A673 (cell line): ENCODE data around the gene STING1. TPM values are rescaled to one million over a fixed set of nuclear protein-coding genes. Genes with fewer than 3 reads are reported as not detected.

Experiments
- BruUV-seq: library from RNA; stranded (reverse); fragments of 400-500 nt; replicated peaks from 2 replicates; lab custom pipeline; 2021; lab: Mats Ljungman, UMichigan
- CTCF ChIA-PET: fragments of 300-600 bp; sonication (Branson Sonifier 250); formaldehyde crosslinking; loops from one replicate; lab custom pipeline; 2022; ENCODE audit warnings: antibody characterized with exemption; lab: Charles Lee
- POLR2A ChIA-PET: fragments of 300-600 bp; sonication (Branson Sonifier 250); formaldehyde crosslinking; loops from one replicate; lab custom pipeline; 2022; ENCODE audit warnings: antibody characterized with exemption; ENCODE audit not compliant: low non-redundant PET; lab: Charles Lee
- DNase-seq: peaks from one replicate; pipeline ENCODE4 v3.0.0-alpha.2; 2015; ENCODE audit warnings: low spot score
- H3K27ac ChIP-seq: fragments of 200-600 bp; sonication (generic); 2 replicates; pipeline ENCODE4 v1.5.1; 2016; ENCODE audit warnings: mixed run types, low read depth, mild to moderate bottlenecking, mixed read lengths, antibody characterized with exemption, low read length; ENCODE audit not compliant: poor library complexity, severe bottlenecking
- H3K27me3 ChIP-seq: fragments of 200-600 bp; sonication (generic); replicated peaks from 2 replicates; pipeline ENCODE4 v1.6.1; 2017; ENCODE audit warnings: mixed run types, low read depth, mild to moderate bottlenecking, mixed read lengths, antibody characterized with exemption, low read length; ENCODE audit not compliant: insufficient read depth, poor library complexity
- H3K36me3 ChIP-seq: fragments of 200-600 bp; sonication (generic); 2 replicates; pipeline ENCODE4 v1.6.1; 2016; ENCODE audit warnings: mixed run types, mild to moderate bottlenecking, mixed read lengths, antibody characterized with exemption, low read length; ENCODE audit not compliant: insufficient read depth, poor library complexity, severe bottlenecking
- H3K4me1 ChIP-seq: fragments of 200-600 bp; sonication (generic); 2 replicates; pipeline ENCODE4 v1.6.1; 2017; ENCODE audit warnings: mixed run types, mild to moderate bottlenecking, mixed read lengths, antibody characterized with exemption, low read length; ENCODE audit not compliant: insufficient read depth, poor library complexity, severe bottlenecking
- H3K4me3 ChIP-seq: fragments of 200-600 bp; sonication (generic); 2 replicates; pipeline ENCODE4 v1.5.1; 2016; ENCODE audit warnings: low read depth, mixed run types, mild to moderate bottlenecking, mixed read lengths, low read length; ENCODE audit not compliant: poor library complexity, severe bottlenecking
- H3K9me3 ChIP-seq: fragments of 200-600 bp; sonication (generic); 2 replicates; pipeline ENCODE4 v1.6.1; 2016; ENCODE audit warnings: mixed run types, low read depth, mild to moderate bottlenecking, mixed read lengths, antibody characterized with exemption, low read length; ENCODE audit not compliant: poor library complexity, severe bottlenecking
- EZH2 ChIP-seq: fragments of 200-600 bp; sonication (generic); IDR thresholded peaks from 2 replicates; pipeline ENCODE4 v1.6.1; 2017; ENCODE audit warnings: borderline replicate concordance, low read depth, mild to moderate bottlenecking, mixed read lengths, antibody characterized with exemption, low read length; ENCODE audit not compliant: poor library complexity, severe bottlenecking
- intact Hi-C: fragments of 100-400 bp; cut with micrococcal nuclease; formaldehyde crosslinking; loops from one replicate; pipeline ENCODE4 v1.10.0; 2022; ENCODE audit not compliant: unreplicated experiment
- total RNA-seq: library from RNA; stranded (reverse); gene quantifications from 2 replicates; pipeline ENCODE4 v1.2.3, GENCODE V29; 2021
- TF ChIP-seq, protein P1 (sequence below): fragments of 300-800, 200-600 bp; sonication (generic); conservative IDR thresholded peaks from 2 replicates; pipeline ENCODE4 v1.5.1; 2017; ENCODE audit warnings: low read depth, mild to moderate bottlenecking, antibody characterized with exemption, low read length, moderate library complexity, mixed read lengths

The STING1 gene
- total RNA-seq, 1 experiment from 2014 or later, result 30.7 TPM

DNA sequence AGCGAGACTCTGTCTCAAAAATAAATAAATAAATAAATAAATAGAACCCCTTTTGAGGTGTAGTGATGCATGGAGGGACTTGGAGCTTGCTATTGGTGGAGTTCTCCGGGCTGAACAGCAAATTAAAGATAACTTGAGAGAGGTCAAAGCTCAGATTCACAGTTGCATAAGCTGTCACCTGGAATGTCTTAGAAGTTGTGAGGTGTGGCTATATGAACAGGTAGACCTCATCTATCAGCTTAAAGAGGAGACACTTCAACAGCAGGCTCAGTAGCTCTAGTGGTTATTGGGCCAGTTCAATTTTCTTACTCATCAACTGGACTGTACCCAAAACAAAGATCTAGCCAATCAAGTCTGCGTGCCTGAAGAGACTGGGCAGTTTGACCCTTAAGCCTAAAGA lies 11.7 kb upstream of the STING1 start:
- Histone ChIP-seq H3K4me3 (no peak overlapping the region), H3K27me3 (no peaks in the 10 kb centered on the region), H3K36me3 (no peaks in the 10 kb centered on the region), H3K9me3 (no peaks in the 10 kb centered on the region), H3K4me1 (no peaks in the 10 kb centered on the region), H3K27ac (no peak overlapping the region)
- CTCF ChIA-PET, result no interaction called here
- DNase-seq, result no peak
- POLR2A ChIA-PET, result no interaction called here
- BruUV-seq, result no TSS peak
- TF ChIP-seq, protein P1, sequence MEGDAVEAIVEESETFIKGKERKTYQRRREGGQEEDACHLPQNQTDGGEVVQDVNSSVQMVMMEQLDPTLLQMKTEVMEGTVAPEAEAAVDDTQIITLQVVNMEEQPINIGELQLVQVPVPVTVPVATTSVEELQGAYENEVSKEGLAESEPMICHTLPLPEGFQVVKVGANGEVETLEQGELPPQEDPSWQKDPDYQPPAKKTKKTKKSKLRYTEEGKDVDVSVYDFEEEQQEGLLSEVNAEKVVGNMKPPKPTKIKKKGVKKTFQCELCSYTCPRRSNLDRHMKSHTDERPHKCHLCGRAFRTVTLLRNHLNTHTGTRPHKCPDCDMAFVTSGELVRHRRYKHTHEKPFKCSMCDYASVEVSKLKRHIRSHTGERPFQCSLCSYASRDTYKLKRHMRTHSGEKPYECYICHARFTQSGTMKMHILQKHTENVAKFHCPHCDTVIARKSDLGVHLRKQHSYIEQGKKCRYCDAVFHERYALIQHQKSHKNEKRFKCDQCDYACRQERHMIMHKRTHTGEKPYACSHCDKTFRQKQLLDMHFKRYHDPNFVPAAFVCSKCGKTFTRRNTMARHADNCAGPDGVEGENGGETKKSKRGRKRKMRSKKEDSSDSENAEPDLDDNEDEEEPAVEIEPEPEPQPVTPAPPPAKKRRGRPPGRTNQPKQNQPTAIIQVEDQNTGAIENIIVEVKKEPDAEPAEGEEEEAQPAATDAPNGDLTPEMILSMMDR, result no peak
- no peak for TF ChIP-seq EZH2
- intact Hi-C loops, result no loop called here

DNA sequence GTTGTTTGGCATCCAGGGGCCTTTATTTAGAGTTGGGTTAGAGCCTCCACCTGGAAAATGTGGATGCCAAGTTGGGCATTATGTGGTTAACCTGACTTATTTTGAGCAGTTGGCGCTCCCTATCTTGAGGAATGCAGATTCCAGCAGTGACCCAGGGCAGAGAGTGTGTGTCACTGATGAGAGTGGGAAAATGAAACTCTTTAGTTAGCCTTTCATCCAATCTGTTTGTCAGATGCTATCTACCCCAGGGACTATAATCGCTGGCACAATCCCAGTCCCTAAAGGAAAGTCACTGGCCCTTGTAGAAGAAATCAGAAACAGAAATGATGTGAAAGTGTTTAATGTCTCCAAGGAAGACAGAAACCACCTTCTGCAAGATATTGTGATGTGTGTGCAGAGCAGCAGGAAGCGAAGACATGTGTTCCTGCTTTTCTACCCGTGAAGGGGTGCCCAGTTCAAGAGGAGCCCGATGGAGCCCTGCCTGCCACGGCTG lies 10.2 kb upstream of the STING1 start:
- no TSS peak for BruUV-seq
- no peak overlapping the region for H3K4me3 ChIP-seq
- no peaks in the 10 kb centered on the region for H3K27me3 ChIP-seq
- intact Hi-C loops, result no loop called here
- H3K4me1 ChIP-seq, result no peaks in the 10 kb centered on the region
- H3K9me3 ChIP-seq, result no peaks in the 10 kb centered on the region
- CTCF ChIA-PET, result no interaction called here
- DNase-seq, result no peak
- TF ChIP-seq, protein P1, result no peak
- H3K27ac ChIP-seq, result no peak overlapping the region
- POLR2A ChIA-PET, result no interaction called here
- no peaks in the 10 kb centered on the region for H3K36me3 ChIP-seq

DNA sequence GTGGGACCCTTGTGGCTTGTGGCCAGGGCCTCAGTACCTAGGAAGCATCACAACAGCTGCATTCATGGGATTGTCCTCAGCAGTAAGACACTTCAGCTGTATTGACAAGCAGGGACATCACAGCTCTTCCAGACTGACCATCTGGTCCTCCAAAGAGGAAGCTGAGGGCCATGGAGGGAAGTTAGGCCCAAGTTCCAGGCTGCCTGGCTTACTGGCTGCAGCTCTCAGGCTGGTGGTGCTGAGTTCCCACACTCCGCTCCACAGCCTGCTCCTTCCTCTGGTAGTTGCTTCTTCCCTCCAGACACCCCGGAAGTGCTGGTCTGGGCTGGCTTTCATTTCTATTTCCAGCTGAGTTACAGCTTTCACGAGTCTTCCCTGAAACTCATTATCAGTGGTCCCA lies 5.7 kb upstream of the STING1 start:
- Histone ChIP-seq H3K9me3 (no peaks in the 10 kb centered on the region), H3K27me3 (no peaks in the 10 kb centered on the region), H3K27ac (no peak overlapping the region), H3K4me3 (no peak overlapping the region), H3K4me1 (no peaks in the 10 kb centered on the region), H3K36me3 (no peaks in the 10 kb centered on the region)
- BruUV-seq, result no TSS peak
- POLR2A ChIA-PET, result no interaction called here
- intact Hi-C loops, result no loop called here
- TF ChIP-seq, protein P1, result no peak
- TF ChIP-seq EZH2, result no peak
- DNase-seq, result no peak
- CTCF ChIA-PET, result no interaction called here
